ENCODE results near the gene NUCB1.
"Not testable (repeated sequence)": the region's sequence is repeated elsewhere in the genome, so short reads cannot be mapped to it uniquely, and the experiment has no call there.

- TF ChIP-seq CTCF (IDR thresholded peaks at IDR 0.05 in 4 of 5, conservative IDR thresholded peaks at IDR 0.05 in 1 of 5); POLR2A (IDR thresholded peaks at IDR 0.05): not testable (repeated sequence)
Observed at GRCh38 chr19:48903788-48904187, 3.7 kb downstream of the NUCB1 start.
